MM.1S (cell line): Measurements from ENCODE around the gene TULP4.

Experiments
- DNase-seq: peaks from one replicate; pipeline ENCODE4 v3.0.0-alpha.2; 2015
- H2AFZ ChIP-seq: fragments of 300-600 bp; sonication (generic); 2 replicates; pipeline ENCODE4 v1.6.0; 2016; ENCODE audit warnings: antibody characterized with exemption, low read length
- H3F3A ChIP-seq: fragments of 300-600 bp; sonication (generic); 2 replicates; pipeline ENCODE4 v1.6.1; 2016; ENCODE audit warnings: mild to moderate bottlenecking, antibody characterized with exemption, low read length, moderate library complexity, mixed read lengths; ENCODE audit not compliant: insufficient read depth
- H3K27ac ChIP-seq: fragments of 300-600 bp; sonication (generic); 2 replicates; pipeline ENCODE4 v1.5.1; 2016; ENCODE audit warnings: mild to moderate bottlenecking, low read length
- H3K27me3 ChIP-seq: fragments of 300-600 bp; sonication (generic); replicated peaks from 2 replicates; pipeline ENCODE4 v1.6.0; 2016; ENCODE audit warnings: low read length; ENCODE audit not compliant: insufficient read depth
- H3K36me3 ChIP-seq: fragments of 300-600 bp; sonication (generic); replicated peaks from 2 replicates; pipeline ENCODE4 v1.6.1; 2016; ENCODE audit warnings: mild to moderate bottlenecking, low read length, mixed read lengths; ENCODE audit not compliant: insufficient read depth
- H3K4me1 ChIP-seq: fragments of 300-600 bp; sonication (generic); 2 replicates; pipeline ENCODE4 v1.6.1; 2016; ENCODE audit warnings: low read length, mixed read lengths
- H3K4me2 ChIP-seq: fragments of 300-600 bp; sonication (generic); 2 replicates; pipeline ENCODE4 v1.6.0; 2016; ENCODE audit warnings: low read depth, low read length
- H3K4me3 ChIP-seq: fragments of 300-600 bp; sonication (generic); 2 replicates; pipeline ENCODE4 v1.5.1; 2016; ENCODE audit warnings: low read length, mixed read lengths
- H3K79me2 ChIP-seq: fragments of 300-600 bp; sonication (generic); 2 replicates; pipeline ENCODE4 v1.6.1; 2016; ENCODE audit warnings: mixed run types, low read length, mixed read lengths
- H3K9ac ChIP-seq: fragments of 300-600 bp; sonication (generic); 2 replicates; pipeline ENCODE4 v1.6.1; 2016; ENCODE audit warnings: low read length, mixed read lengths
- H3K9me2 ChIP-seq: fragments of 300-600 bp; sonication (generic); replicated peaks from 2 replicates; pipeline ENCODE4 v1.6.1; 2016; ENCODE audit warnings: mild to moderate bottlenecking, low read length, mixed read lengths; ENCODE audit not compliant: insufficient read depth
- H3K9me3 ChIP-seq: fragments of 300-600 bp; sonication (generic); replicated peaks from 2 replicates; pipeline ENCODE4 v1.6.1; 2016; ENCODE audit warnings: mild to moderate bottlenecking, low read length, mixed read lengths; ENCODE audit not compliant: insufficient read depth
- H4K20me1 ChIP-seq: fragments of 300-600 bp; sonication (generic); 2 replicates; pipeline ENCODE4 v1.6.1; 2016; ENCODE audit warnings: mild to moderate bottlenecking, low read length, moderate library complexity, mixed read lengths; ENCODE audit not compliant: insufficient read depth
- CTCF ChIP-seq: fragments of 300-600 bp; sonication (generic); IDR thresholded peaks from 2 replicates; pipeline ENCODE4 v1.5.1; 2016; ENCODE audit warnings: antibody characterized with exemption, low read length, mixed read lengths
- EZH2 ChIP-seq: fragments of 300-600 bp; sonication (generic); optimal IDR thresholded peaks from 2 replicates; pipeline ENCODE3; 2017; ENCODE audit warnings: low read depth, mild to moderate bottlenecking, antibody characterized with exemption, low read length, mixed read lengths
- EZH2phosphoT487 ChIP-seq: fragments of 300-600 bp; sonication (generic); IDR thresholded peaks from 2 replicates; pipeline ENCODE4 v1.6.1; 2018; ENCODE audit warnings: antibody characterized with exemption, low read length

TULP4 gene

DNA sequence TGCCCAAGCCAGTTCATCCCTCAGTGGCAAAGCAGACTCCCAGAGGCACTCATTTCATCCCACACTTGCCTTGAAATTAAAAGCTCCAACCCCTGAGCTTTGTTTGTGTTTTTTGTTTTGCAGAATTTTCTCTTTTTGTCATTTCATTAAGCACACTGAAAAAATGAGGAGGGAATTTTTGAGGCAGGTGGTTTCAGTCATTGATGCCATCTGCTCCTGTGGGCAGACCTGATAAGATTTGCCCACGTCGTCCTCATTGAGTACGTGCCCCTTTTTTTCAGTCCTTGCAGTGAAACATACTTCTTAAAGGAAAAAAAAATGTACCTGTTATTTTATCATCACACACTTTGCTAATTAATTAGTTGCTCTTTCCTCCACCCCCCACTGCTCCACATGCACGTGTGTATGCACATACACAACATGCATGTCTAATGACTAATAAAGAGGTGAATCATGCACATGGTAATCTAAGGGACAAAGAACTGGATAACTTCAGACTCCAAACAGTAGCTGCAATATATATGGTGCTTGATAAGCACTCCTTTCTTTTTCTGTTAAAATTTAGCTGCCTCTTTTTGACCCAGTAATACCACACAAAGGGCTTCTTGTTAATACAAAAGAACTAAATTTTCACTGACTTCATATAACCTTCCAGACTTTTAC, 145.5 kb downstream of the TULP4 start:
- Histone ChIP-seq H3K9me3 (no peaks in the 10 kb centered on the region), H4K20me1 (no peaks in the 10 kb centered on the region), H3K27ac (no peak overlapping the region), H2AFZ (no peak overlapping the region), H3K9me2 (no peaks in the 10 kb centered on the region), H3K4me3 (no peak overlapping the region), H3K9ac (no peak overlapping the region), H3K27me3 (no peaks in the 10 kb centered on the region), H3K4me2 (no peak overlapping the region), H3F3A (no peaks in the 10 kb centered on the region), H3K4me1 (no peaks in the 10 kb centered on the region), H3K36me3 (no peaks in the 10 kb centered on the region), H3K79me2 (no peaks in the 10 kb centered on the region)
- TF ChIP-seq CTCF (no peak), EZH2phosphoT487 (no peak), EZH2 (no peak)
- no peak for DNase-seq

DNA sequence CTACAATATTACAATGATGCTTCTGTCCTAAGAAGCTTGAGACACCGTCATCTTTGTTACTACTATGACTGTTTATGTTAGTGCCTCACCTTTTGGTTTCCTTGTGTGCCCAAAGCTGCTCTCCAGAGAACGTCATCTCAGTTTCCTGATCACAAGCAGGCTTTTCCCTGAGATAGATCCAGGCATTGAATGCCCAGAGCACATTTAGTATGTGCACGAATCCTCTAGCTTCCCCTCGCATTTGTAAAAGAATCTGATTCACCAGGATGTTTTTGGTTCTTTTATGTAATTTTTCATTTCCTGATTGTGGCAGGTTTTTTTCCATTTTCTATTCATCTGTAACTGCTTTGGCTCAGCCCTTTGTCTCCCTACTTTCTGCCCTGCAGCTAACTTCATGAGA, 147.5 kb downstream of the TULP4 start:
- H3F3A ChIP-seq: no peaks in the 10 kb centered on the region

DNA sequence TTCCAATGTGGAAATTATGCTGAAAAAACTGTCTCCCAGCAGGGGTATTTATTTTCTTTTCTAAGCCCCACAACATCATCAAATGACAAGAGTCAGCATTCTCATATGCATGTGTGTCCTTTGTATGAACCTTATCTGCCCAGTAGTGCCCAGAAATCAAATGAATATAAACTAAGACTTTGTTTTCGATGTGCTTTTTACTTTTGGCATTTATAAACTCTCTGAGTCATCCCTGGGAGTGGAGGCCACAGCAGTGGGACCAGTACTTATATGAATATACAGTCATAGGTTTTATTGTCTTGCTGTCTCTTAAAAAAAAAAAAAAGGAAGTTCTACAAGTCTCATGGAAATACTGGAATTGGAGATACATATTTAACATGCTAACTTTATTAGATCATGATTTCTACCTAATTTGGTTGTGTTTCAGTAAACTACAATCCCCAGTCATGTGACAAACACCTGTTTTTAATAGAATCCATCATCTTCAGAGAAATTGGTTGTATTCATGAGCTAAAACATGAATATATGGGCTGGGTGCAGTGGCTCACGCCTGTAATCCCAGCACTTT, 148.4 kb downstream of the TULP4 start:
- no peak for TF ChIP-seq EZH2
- no peak for TF ChIP-seq CTCF
- no peak for TF ChIP-seq EZH2phosphoT487
- Histone ChIP-seq H3K9me2 (no peaks in the 10 kb centered on the region), H3K9ac (no peak overlapping the region), H3K27me3 (no peaks in the 10 kb centered on the region), H3K27ac (no peak overlapping the region), H3K4me3 (no peak overlapping the region), H3K4me2 (no peak overlapping the region), H3K79me2 (no peaks in the 10 kb centered on the region), H3K36me3 (no peaks in the 10 kb centered on the region), H3F3A (no peaks in the 10 kb centered on the region), H3K4me1 (no peaks in the 10 kb centered on the region), H3K9me3 (no peaks in the 10 kb centered on the region), H2AFZ (no peak overlapping the region), H4K20me1 (no peaks in the 10 kb centered on the region)
- DNase-seq: no peak

More for the DNA sequence above, 147.5 kb downstream of the TULP4 start:
- H3K9ac ChIP-seq: no peak overlapping the region
- TF ChIP-seq EZH2phosphoT487: no peak
- TF ChIP-seq CTCF: no peak
- TF ChIP-seq EZH2: no peak
- H3K27ac ChIP-seq: no peak overlapping the region
- no peaks in the 10 kb centered on the region for H3K79me2 ChIP-seq
- H3K9me2 ChIP-seq: no peaks in the 10 kb centered on the region
- no peaks in the 10 kb centered on the region for H3K4me1 ChIP-seq
- H3K4me3 ChIP-seq: no peak overlapping the region
- no peaks in the 10 kb centered on the region for H3K36me3 ChIP-seq
- no peaks in the 10 kb centered on the region for H3K27me3 ChIP-seq
- no peaks in the 10 kb centered on the region for H4K20me1 ChIP-seq
- no peak for DNase-seq
- no peak overlapping the region for H3K4me2 ChIP-seq
- H2AFZ ChIP-seq: no peak overlapping the region
- H3K9me3 ChIP-seq: no peaks in the 10 kb centered on the region
